Activated CD8-positive, alpha-beta memory T cell treated with anti-CD3 and anti-CD28 coated beads, Interleukin-2, amount 50 U/mL, for 1 hour (primary cell): Measurements from ENCODE around the gene RASGRF2.

Experiments used
- DNase-seq: peaks from one replicate; pipeline ENCODE4 v3.0.0-alpha.2; 2020; ENCODE audit errors: extremely low read depth

The RASGRF2 gene

DNA sequence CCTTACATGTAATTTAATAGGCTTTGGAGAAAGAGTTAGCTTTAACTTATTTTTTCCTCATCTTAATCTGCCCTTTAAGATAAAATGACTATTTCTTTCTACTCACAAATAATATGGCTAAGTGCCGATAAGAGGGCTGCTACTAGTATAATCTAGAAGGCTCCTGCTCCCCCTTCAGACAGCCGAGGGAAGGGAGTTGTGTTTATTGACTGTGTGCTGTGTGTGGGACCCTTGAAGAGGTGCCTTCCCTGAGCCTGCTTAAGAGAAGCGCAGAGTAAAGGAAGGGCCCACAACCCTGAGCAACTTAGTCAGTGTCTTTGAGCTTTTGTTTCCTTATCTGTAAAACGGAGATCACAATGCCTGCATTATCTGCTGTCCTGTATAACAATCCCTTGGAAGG lies 244.9 kb downstream of the RASGRF2 start:
- DNase-seq = no peak

DNA sequence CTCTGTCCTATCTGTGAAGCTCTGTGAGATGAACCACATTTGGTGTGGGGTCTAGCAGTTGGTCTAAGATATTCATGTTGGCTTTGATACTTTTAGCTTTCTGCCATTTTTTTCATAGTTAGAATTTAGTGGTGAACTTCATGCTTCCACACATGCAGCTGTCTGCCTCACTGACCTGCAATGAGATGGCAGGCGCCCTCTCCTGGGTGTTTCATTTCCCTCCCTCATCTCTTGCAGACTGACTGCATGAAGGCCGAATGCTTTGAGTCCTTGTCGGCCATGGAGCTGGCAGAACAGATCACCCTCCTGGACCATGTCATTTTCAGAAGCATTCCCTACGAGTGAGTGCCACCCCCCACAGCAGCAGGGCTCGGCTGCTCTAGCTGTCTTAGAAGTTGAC lies 246.8 kb downstream of the RASGRF2 start:
- no peak for DNase-seq

- DNase-seq = no peak
These were observed 248.7 kb downstream of the RASGRF2 start for GRCh38 chr5:81208904-81209303.

- no peak for DNase-seq
These were observed 249.2 kb downstream of the RASGRF2 start for GRCh38 chr5:81209386-81209785.

DNA sequence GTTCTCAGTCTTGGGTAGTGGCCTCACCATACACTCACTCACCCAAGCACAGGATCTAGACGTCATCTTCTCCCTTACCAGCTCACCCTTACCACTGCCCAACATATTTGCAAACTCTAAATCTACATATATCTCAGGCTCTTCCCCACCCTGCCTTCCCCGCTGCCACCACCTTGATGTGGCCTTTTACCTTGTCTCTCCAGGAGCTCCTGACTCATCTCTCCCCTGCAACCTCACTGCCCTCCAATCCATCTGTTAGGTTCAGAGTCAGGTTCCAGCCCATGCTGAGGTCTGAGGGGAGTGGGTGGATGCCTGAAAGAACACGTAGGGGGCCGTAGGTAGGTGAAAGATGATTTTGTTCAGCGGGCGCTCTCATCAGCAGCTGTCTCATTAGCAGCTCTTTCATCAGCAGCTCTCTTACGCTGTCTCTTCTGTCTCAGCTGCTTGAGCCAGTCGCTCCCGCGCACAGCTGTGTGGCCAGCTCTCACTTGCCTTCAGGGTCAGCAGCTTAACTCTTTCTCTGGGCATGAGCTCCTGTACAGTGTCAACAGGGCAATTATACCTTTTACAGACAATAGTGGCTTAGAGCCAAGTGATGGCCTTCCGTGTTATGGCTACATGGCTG lies 249.8 kb downstream of the RASGRF2 start:
- DNase-seq = no peak

GRCh38 chr5:81212211-81212751 lies 252.1 kb downstream of the RASGRF2 start:
- no peak for DNase-seq

- no peak for DNase-seq
These were observed 252.9 kb downstream of the RASGRF2 start for GRCh38 chr5:81213070-81213469.

GRCh38 chr5:81214848-81215247 lies 254.7 kb downstream of the RASGRF2 start:
- DNase-seq = no peak

GRCh38 chr5:81216152-81216551 lies 256.0 kb downstream of the RASGRF2 start:
- DNase-seq = no peak

DNA sequence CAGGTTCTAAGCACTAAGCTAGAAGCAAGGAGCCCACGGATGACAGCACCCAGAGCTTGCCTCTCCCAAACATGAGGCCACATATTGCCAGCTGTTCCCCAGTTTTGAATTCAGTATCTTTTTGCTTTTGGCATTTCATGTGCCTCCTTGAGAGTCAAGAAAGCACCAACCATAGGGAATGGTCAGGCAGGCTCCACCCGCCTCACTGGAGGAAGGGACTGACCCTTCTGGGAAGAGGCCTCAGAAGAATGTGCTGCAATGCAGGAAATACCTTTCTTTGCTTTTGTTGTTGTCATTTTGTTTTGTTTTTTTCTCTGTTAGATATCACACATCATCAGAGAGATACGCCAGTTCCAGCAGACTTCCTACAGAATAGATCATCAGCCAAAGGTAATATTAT lies 259.2 kb downstream of the RASGRF2 start:
- no peak for DNase-seq

- no peak for DNase-seq
These were observed 262.1 kb downstream of the RASGRF2 start for GRCh38 chr5:81222285-81222684.

DNA sequence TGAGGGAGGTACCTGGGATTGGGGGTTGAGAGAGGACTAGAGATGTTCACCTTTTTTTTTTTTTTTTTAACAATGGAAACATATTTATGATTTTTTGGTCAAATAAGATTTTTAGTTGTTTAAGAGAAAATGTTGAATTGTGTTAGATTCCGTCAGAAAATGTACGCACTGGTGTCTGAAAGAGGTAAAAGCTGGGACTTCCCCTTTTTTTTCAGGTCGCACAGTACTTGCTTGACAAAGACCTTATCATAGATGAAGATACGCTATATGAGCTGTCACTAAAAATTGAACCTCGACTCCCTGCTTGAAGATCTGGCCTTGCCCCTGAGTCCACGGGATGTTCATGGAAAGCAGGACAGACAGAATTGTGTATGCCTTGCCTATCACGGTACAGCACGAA lies 265.3 kb downstream of the RASGRF2 start:
- DNase-seq = no peak

- no peak for DNase-seq
These were observed 266.1 kb downstream of the RASGRF2 start for GRCh38 chr5:81226286-81226685.

DNA sequence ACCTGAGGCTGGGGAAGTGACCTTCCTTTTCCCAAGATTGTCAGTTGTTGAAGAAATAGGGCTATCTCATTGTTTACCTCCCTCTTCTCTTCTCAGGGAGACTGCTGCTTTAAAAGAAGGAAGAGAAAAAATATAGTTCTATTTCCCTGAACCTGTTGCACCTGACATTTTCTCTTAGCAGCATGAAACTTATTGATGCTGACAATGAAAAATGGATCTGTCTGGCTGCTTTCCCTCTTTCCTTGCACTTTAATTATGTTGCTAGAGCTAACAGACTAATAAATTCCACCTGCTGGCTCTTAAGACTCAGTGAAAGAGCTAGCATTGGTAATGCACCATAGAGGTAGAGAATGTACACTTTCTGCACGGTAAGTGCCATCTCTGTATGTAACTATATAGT lies 266.8 kb downstream of the RASGRF2 start:
- DNase-seq = no peak

GRCh38 chr5:81228084-81228483 lies 267.9 kb downstream of the RASGRF2 start:
- no peak for DNase-seq

DNA sequence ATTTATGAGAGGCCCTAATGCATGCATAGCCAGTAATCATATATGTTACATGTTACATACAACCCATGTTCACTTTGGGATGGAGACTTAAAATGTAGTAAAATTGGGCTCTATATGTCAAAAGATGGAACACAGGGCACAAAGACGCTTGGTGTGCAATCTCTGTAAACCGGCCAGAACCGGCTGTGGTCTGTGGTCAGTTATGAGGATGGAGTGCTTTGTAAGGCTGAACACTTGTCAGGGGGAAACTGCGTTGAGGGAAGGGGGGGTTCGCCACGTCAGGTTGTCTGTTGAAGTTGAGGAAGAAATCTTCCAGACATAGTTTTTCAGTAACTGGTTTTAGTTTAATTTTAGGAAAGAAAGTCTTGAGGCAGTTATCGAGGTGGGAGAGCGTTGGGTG lies 270.3 kb downstream of the RASGRF2 start:
- DNase-seq = no peak

DNA sequence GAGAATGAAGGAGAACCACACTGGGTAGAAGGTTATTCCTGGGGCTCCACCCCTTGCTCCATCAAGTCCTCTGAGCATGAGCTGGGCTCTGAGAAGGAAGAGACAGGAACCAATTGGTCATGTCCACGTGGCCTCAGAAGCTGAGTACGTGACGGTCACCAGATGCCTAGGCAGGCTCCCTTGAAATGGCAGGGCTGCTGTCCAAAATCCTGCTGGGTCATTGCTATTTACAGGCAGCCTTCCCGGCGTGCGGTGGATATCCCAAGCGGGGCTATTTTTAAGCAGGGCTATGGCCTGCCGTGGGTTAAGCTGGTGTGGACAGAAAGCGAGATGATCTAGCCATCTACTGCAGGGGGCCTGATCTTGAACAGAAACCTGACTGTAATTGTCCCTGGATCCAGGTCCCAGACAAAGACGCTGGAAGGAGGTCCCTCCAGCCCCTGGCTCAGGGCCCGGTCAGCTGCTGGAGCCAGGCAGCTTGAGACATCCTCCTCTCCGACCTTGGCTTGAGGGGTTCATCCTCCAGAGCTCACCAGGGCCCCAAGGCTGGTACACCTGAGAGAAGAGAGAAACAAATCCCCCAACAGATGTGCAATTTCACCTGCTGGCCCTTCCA lies 272.4 kb downstream of the RASGRF2 start:
- no peak for DNase-seq

DNA sequence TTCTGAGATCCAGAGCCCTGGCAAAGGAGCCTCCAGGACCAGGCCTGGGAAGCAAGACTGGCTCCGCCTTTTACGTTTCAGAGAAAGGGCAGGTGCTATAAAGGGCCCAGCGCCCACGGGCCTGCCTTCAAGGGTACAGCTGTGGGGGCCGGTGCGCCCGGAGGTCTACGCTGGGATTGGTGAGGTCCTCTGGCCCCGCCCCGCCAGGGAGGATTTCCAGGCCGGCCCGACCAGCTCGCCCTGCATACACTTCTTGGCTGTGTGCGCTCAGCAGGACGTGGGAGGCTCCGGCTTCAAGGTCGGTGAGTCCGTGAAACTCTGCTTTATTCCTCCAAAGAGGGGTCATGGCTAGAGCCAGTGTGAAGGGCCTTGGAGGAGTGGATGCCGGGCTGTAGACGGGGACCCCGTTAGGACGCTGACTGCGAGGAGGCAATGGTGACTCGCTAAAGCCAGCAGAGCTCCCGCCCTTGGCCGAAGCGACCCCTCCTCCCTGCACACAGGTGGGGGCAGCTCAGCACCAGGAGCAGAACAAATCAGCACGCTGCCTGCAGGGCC lies 273.0 kb downstream of the RASGRF2 start, which contains the start of gene CKMT2:
Gene CKMT2, plus strand, starts transcription at position 243 of the 555 bp plus-strand sequence. CDS start 17,811 bp downstream, outside the sequence.
- no peak for DNase-seq

- no peak for DNase-seq
These were observed 274.1 kb downstream of the RASGRF2 start for GRCh38 chr5:81234299-81234698.

DNA sequence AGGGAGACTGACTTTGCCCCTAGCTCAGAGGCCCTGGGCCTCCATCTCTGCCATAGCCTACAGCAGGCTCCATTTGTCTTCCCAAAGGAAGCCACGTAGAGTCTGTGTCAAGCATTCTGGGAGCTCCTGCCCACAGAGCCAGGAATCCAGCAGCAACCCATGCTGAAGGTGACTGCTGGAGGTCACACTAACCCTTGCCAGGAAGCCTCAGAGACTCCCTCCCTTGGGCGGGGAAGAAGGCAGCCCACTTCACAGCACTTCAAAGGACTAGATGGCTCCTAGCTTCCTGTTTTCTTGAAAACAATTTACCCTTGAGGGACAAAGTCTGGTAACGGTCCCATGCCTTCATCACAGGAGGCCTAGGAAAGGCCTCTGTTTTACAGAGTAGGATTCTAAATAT lies 274.6 kb downstream of the RASGRF2 start:
- DNase-seq = no peak

GRCh38 chr5:81235287-81236072 lies 275.3 kb downstream of the RASGRF2 start:
- DNase-seq = no peak

- DNase-seq = no peak
These were observed 278.3 kb downstream of the RASGRF2 start for GRCh38 chr5:81238460-81238859.
